ENCODE data around the gene STAB2.

Gene STAB2

GRCh38 chr12:103751171-103751570, 164.1 kb downstream of the STAB2 start:
- DNase-seq = no peak

DNA sequence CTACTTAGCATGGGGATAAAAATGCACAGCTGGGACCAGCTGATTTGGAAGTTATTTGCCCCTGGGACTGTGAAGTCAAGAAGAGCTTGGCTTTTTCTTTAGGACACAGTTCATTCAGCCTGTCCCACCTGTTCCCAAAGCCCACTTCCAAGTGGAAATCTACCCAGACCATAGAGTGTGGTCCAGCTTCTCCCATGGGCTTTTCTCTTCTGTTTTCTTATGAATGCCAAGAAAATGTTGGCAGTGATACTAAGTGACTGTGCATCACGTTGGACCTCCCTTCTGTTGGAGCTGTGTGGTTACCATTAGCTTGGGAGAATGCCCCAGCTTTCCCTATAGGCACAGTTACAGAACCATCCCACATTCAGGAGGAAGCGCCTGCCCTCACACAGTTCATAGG, 164.5 kb downstream of the STAB2 start:
- DNase-seq = no peak

DNA sequence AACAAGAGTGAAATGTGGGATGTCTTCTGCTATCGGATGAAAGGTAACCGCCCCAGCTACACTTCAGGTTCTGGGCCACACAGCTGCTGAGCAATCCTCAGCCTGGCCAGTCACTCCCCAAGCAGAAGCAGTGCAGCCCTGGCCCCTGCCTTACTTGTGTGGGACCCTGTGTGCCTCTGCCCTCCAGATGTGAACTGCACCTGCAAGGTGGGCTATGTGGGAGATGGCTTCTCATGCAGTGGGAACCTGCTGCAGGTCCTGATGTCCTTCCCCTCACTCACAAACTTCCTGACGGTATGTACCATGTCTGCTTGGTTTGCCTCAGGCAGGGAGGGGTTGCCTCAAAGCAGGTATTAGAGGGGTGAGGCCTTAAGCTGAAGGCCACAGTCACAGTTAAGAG, 168.4 kb downstream of the STAB2 start:
- DNase-seq = no peak

DNA sequence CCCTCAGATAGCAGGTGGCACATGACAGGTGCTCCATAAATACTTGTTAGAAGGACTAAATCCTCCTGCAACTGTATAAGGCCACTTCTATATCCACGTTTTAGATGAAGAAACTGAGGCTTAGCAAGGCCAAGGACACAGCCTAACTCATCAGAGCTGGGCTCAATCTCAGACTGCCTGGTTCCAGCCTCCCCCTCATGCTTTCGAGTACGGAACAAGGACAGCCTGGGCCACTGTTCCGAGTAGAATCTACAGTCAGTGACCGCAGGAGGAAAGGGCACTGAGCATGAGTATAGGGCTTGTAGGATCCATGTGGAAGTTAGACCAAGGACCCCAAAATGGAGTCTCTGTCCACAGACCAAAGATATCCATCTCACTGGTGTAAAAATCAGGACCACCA, 169.4 kb downstream of the STAB2 start:
- no peak for DNase-seq

DNA sequence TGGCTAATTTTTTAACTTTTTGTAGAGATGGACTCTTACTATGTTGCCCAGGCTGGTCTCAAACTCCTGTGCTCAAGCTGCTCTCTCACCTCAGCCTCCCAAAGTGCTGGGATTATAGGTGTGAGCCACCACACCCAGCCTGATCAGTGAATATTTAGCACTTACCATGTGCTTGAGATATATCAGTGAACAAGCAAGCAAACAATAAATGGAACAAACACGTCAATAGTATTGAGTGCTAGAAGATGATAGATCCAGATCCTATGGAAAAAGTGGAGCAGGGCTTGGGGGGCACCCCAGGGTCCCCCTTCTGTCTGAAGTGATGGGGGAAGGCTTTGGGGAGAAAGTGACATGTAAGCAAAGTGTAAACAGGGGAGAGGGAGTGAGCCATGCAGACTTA, 170.2 kb downstream of the STAB2 start:
- no peak for DNase-seq

GRCh38 chr12:103758310-103759089, 171.4 kb downstream of the STAB2 start:
- DNase-seq = no peak

DNA sequence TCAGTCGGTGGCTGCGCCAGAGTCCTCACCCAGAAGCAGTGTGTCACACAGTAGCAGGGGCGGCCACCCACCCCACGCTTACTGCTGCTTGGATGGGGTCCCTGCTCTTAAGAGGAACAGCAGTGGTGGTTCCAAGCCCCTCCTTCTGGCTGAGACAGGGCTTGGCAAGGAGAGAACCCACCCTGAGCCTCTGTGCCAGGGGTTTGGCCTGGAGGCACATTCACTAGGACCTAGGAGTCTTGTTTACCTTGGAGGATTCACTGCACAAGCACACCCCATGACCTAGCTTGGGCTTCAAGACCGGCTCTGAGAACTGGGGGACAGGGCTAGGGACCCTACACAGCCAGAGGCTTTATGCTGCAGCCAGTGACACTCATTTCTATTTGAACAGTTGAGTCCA, 175.4 kb downstream of the STAB2 start:
- no peak for DNase-seq

- no peak for DNase-seq
Observed at GRCh38 chr12:103765322-103765721, 178.2 kb downstream of the STAB2 start.

DNA sequence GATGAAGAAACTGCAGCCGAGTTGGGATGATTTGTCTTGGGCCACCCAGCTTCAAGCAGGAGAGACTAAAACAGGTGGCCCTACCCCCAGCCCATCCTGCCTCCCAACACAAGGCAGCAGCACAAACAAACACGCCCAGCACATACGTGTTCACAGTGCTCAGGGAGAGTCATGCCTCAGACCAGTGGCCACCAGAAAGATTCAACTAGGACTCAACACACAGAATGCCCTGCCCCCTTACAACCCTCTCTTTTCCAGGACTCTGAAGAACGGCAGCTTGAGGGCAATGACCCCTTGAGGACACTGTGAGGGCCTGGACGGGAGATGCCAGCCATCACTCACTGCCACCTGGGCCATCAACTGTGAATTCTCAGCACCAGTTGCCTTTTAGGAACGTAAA, 179.0 kb downstream of the STAB2 start:
- DNase-seq = no peak

DNA sequence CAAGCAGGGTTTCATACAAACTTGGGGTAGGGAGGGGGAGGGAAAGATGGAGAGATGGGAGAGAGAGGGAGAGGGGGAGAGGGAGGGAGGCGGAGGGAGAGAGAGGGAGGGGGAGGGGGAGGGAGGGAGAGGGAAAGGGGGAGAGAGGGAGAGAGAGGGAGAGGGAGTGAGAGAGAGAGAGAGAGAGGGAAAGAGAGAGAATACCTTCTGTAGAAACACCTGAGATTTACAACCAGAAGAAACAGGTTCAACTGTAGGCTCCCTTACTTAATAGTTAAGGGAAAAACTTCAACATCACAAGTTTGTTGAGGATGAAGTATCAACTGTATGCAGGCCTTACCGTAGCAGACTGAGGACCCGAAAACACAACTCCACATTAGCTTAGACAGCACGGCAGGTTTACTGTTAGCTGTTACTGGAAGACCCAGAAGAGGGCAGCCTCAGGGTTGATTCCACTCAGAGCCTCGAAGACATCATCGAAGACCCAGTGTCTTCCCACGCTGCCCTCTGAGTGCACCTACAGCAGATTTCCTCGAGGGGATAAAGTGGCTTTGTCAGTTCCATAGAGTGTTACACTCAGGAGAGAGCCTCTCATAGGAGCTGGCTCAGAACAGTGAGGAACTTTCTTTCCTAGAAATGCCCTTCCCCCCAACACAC, 181.5 kb downstream of the STAB2 start:
- no peak for DNase-seq

- no peak for DNase-seq
Observed at GRCh38 chr12:103769240-103769945, 182.3 kb downstream of the STAB2 start.

DNA sequence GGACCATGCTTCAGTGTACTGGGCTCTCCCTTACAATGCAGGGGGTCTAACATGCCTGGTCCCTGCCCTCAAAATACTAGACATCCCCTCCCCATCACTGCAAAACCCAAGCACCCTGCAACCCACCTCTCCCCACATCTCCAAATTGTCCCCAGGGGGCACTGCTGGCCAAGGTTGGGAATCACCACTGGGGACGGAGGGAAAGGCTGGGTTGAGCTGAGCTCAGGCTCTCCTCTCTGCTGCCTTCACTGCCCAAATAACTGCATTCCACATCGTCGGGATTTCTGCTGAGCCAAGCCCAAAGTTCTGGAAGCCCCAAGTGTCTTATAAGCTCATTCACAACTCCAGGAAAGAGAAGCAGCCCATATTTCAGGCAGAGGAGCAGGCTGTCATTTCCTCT, 184.4 kb downstream of the STAB2 start:
- DNase-seq = no peak

- no peak for DNase-seq
Observed at GRCh38 chr12:103772367-103773108, 185.5 kb downstream of the STAB2 start.

DNA sequence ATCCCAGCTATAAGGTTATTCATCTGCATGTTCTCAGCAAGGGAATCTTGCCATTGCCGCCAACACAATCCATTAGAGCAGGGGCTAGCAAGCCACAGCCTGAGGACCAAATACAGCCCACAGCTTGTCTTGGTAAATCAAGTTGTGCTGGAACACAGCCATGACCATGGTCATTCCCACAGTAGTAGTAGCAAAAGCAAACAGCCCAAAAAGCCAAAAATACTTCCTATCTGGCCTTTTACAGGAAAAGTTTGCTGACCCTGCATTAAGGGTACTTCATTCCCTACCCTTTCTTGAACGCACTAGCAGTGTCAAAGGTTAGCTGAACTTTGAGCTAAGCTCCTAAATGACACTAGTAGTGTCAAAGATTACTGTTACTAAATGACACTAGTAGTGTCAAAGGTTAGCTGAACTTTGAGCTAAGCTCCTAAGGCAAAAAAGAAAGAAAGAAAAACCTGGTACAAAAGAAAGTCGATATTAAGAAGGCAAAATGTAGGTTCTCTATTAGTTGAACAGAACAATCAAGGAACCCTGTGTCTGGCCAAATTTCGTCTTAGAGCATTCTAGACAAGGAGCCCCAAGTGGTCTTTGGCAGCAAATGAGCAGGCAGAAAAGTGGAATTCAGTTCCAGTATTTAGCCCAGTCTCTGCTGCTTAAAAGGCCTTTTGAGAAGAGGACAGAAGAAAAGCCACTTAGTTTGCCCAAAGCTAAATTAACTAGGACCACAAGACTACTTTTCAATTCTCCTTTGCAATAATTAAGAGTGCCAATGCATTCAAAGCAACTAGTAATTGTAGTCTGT, 186.2 kb downstream of the STAB2 start:
- no peak for DNase-seq

DNA sequence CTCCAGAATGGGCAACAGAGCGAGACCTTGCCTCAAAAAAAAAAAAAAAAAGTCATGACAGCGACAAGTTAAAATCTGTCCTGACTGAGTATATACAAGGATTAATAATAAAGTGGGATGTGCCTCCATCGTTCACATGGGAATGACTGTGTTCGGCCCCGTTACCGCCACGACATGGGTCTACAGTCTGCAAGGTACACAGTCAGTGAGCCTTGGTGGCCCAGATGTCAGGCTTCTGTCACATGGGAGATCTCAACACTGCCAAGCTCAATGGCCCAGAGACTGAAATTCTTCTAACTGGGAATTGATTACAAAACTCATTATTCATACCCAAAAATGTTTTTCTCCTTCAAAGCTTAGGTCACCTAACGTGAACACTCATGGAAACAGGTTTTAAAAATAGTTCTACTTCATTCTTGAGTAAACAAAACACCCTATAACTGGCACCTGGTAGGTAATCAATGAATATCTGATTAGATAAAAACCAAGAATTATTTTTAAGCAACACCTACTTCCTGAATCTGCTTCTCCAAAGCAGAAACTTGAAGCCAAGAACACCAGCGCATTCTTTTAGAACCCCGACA, 188.0 kb downstream of the STAB2 start:
- no peak for DNase-seq

GRCh38 chr12:103778781-103779180, 191.7 kb downstream of the STAB2 start:
- DNase-seq = no peak

- no peak for DNase-seq
Observed at GRCh38 chr12:103779410-103780092, 192.5 kb downstream of the STAB2 start.

- no peak for DNase-seq
Observed at GRCh38 chr12:103780093-103780440, 193.0 kb downstream of the STAB2 start.

DNA sequence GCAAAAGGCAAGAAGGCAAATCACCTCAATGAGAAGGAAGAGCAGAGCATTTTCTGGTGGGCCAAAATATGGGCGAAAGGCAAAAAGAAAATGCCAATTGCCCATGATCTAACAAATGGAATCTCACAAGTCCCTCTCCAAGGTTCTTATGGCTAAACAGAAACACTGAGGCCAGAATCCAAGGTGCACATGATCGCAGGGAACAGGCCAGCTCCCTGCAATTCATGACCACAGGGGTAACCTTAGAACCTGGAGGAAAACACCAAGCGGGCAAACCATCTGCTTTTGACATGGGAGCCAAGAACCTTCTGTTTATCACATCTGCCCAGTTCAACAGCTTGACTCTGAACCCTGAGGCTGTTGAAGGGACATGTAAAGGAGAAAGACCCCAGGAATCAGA, 193.9 kb downstream of the STAB2 start:
- no peak for DNase-seq

DNA sequence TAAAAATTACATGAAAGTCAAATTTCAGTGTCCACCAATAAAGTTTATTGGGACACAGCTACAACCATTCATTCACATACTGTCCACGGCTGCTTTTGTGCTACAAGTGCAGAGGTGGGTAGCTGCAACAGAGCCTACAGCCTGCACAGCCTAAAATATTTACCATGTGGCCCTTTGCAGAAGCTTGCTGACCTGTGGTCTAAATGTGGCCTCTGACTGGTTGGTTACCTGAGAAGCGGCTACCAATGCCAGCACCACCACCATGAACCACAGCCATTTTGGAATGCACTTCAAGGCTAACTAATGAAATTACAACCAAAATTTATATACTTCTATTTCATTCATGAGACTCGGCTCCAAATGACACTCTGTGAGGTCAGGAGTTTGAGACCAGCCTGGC, 195.3 kb downstream of the STAB2 start:
- no peak for DNase-seq

Measured in activated gamma-delta T cell (primary cell).